ENCODE data around the gene CLASP1. TPM values are rescaled to one million over a fixed set of nuclear protein-coding genes. Genes with fewer than 3 reads are reported as not detected.
"Not testable (repeated sequence)": the region's sequence is repeated elsewhere in the genome, so short reads cannot be mapped to it uniquely, and the experiment has no call there.

The CLASP1 gene
- total and polyA plus RNA-seq, 11 donors = 16.0 to 84.5 (median 60.2) TPM

DNA sequence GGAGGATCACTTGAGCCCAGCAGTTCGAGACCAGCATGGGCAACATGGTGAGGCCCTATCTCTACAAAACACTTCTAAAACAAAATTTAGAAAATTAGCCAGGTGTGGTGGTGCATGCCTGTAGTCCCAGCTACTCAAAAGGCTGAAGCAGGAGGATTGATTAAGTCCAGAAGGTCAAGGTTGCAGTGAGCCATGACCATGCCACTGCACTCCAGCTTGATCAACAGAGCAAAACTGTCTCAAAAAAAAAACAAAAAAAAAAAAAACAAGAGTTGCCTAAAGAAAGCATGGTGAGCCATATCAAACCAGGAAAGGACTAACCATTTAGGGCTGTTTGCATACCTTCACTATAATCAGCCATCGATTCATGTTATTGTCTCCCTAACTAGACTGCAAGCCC, 4.5 kb downstream of the CLASP1 start:
- ATAC-seq = no peak
- H3K4me3 ChIP-seq = no peak overlapping the region
- H3K4me1 ChIP-seq = peaks cover 0 to 71% (median 43%) of the 10 kb centered on the region in 12 donors
- 92 to 99% (median 93%) methylated on average over 2 of the region's 2 CpGs for WGBS, 4 donors
- intact Hi-C loops (cut with DNase I) = loop anchor here (5.0 kb wide), 6 partner anchors 32 to 112 kb away; partner anchors contain the start of gene RNU4ATAC (in 4 of the 10)
- H3K27me3 ChIP-seq = no peaks in the 10 kb centered on the region
- no peak for TF ChIP-seq POLR2A (IDR thresholded peaks at IDR 0.05)
- TF ChIP-seq, protein P1, sequence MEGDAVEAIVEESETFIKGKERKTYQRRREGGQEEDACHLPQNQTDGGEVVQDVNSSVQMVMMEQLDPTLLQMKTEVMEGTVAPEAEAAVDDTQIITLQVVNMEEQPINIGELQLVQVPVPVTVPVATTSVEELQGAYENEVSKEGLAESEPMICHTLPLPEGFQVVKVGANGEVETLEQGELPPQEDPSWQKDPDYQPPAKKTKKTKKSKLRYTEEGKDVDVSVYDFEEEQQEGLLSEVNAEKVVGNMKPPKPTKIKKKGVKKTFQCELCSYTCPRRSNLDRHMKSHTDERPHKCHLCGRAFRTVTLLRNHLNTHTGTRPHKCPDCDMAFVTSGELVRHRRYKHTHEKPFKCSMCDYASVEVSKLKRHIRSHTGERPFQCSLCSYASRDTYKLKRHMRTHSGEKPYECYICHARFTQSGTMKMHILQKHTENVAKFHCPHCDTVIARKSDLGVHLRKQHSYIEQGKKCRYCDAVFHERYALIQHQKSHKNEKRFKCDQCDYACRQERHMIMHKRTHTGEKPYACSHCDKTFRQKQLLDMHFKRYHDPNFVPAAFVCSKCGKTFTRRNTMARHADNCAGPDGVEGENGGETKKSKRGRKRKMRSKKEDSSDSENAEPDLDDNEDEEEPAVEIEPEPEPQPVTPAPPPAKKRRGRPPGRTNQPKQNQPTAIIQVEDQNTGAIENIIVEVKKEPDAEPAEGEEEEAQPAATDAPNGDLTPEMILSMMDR (IDR thresholded peaks at IDR 0.05) = no peak
- peak overlapping the region in 3 of 12 donors; percentile 11 to 34 (median 17) for H3K27ac ChIP-seq
- no peak for DNase-seq
- H3K36me3 ChIP-seq = peaks cover 0 to 8% (median 0%) of the 10 kb centered on the region in 9 donors
- no peaks in the 10 kb centered on the region for H3K9me3 ChIP-seq

DNA sequence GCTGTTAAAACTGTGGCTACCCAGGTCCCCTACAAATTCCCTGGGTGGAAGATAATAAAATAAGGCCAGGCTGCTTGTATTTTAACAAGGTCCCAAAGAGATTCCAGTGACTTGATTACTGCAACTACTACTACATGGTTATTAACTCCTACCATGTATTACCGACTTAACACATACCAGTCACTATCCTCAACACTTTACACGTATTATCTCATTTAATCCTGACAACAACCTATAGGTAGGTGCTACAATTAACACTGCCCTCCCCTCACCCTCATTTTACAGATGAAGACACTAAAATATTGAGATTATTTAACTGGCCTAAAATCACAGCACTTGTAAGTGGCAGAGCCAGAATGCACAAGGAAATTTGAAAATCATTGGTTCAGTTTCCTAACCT, 5.4 kb downstream of the CLASP1 start:
- TF ChIP-seq POLR2A (IDR thresholded peaks at IDR 0.05) = no peak
- TF ChIP-seq, protein P1 (IDR thresholded peaks at IDR 0.05) = no peak
- Histone ChIP-seq H3K4me1 (peaks cover 0 to 71% (median 43%) of the 10 kb centered on the region in 12 donors), H3K27ac (no peak overlapping the region), H3K36me3 (peaks cover 0 to 8% (median 0%) of the 10 kb centered on the region in 9 donors), H3K9me3 (no peaks in the 10 kb centered on the region), H3K27me3 (no peaks in the 10 kb centered on the region), H3K4me3 (no peak overlapping the region)
- intact Hi-C loops (cut with DNase I) = loop anchor here in 1 of 10 donors (5.0 kb wide), 1 partner anchor 42 kb away; no protein-coding TSS in a partner anchor
- 86 to 91% (median 88%) methylated on average over 2 of the region's 2 CpGs for WGBS, 4 donors
- ATAC-seq (no peak), DNase-seq (no peak)

DNA sequence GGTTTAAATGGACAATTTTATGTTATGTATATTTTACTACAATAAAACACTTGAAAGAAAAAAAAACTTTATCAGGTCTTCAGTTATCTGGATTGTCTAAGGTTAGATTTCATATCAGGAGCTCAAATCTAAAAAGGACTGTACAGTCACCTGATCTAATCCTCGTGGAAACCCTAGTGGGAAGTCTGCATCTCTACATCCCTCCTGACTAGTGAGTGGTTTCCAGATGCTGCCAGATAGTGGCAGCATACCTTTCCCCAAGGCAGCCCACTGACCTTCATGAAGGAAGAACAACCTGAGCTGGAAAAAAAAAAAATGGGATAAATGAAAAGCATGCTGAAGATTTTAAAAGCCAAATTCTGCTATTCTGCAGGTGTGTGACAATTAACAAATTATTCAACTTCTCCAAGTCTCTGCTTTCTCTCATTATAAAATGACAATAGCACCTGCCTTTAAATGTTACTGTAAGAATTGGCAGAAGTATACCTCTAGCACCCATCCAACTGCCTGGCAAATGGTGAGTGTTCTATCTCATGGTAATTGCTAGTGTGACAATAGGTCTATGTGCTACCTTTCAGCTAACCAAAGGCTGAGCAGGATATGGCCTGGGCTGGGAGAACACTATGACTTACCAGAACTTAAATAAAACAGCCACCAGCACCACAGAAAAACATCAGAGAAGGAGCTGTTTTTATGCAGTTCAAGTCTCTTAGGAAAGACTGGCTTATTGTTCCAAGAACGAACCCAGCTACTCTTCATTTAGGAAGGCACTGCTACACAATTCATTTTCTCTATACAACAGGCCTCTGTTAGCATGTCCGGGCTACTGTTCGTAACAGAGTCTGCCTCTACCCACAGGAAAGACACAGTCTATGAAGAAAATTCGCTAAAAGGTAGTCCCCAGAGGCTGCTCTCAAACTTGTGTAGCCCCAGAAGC, 8.6 kb downstream of the CLASP1 start:
- peaks cover 0 to 8% (median 0%) of the 10 kb centered on the region in 9 donors for H3K36me3 ChIP-seq
- ATAC-seq (peak in 1 of 4 donors; percentile 38), DNase-seq (no peak)
- TF ChIP-seq POLR2A (IDR thresholded peaks at IDR 0.05) = no peak
- TF ChIP-seq, protein P1 (IDR thresholded peaks at IDR 0.05) = no peak
- no peak overlapping the region for H3K4me3 ChIP-seq
- H3K9me3 ChIP-seq = peaks cover 0 to 21% (median 3%) of the 10 kb centered on the region in 12 donors
- peaks cover 0 to 50% (median 23%) of the 10 kb centered on the region in 12 donors for H3K4me1 ChIP-seq
- intact Hi-C loops (cut with DNase I) = loop anchor here in 1 of 10 donors (5.0 kb wide), 1 partner anchor 38 kb away; no protein-coding TSS in a partner anchor
- WGBS, 4 donors = 53 to 68% (median 56%) methylated on average over 5 of the region's 5 CpGs
- H3K27me3 ChIP-seq = no peaks in the 10 kb centered on the region
- peak overlapping the region in 4 of 12 donors; percentile 7 to 37 (median 22) for H3K27ac ChIP-seq

DNA sequence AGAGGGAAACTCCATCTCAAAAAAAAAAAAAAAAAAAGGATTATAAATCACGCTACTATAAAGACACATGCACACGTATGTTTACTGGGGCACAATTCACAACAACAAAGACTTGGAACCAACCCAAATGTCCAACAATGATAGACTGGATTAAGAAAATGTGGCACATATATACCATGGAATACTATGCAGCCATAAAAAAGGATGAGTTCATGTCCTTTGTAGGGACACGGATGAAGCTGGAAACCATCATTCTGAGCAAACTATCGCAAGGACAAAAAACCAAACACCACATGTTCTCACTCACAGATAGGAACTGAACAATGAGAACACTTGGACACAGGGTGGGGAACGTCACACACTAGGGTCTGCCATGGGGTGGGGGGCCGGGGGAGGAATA, 9.4 kb downstream of the CLASP1 start:
- not testable (repeated sequence) for H3K27ac ChIP-seq, ATAC-seq, H3K36me3 ChIP-seq, DNase-seq, H3K4me3 ChIP-seq, H3K27me3 ChIP-seq
- 88 to 97% (median 92%) methylated on average over 5 to 6 of the region's 6 CpGs for whole genome bisulfite sequencing, 4 donors
- peaks cover 0 to 21% (median 3%) of the 10 kb centered on the region in 12 donors for H3K9me3 ChIP-seq
- intact Hi-C loops (cut with DNase I) = loop anchor here in 2 of 10 donors (5.0 kb wide), 2 partner anchors 38 to 113 kb away; no protein-coding TSS in a partner anchor
- peaks cover 6 to 50% (median 23%) of the 10 kb centered on the region in 12 donors for H3K4me1 ChIP-seq

Data from heart left ventricle (tissue), 16 donors.